Psoas muscle (tissue), 8 donors: ENCODE measurements around the gene AKAP7. TPM values are rescaled to one million over a fixed set of nuclear protein-coding genes. Genes with fewer than 3 reads are reported as not detected.

ENCODE experiments used
- ATAC-seq, 4 donors: fragments of 200-7000 bp; cut with Tn5 transposase; one replicate each; pipeline ENCODE4 v1.9.1; 2020; ENCODE audit warnings: moderate library complexity in 3 of 4, mild to moderate bottlenecking in 2 of 4
- DNase-seq, 2 donors: peaks; one replicate each; pipeline ENCODE4 v3.0.0-alpha.2; 2020
- H3K27ac ChIP-seq: fragments of 200-600 bp; one replicate; pipeline ENCODE4 v1.8.0; 2022
- H3K27me3 ChIP-seq, 3 donors: fragments of 200-600 bp in 1 of 3; one replicate each; pipeline versions ENCODE4 v1.6.1 to v1.8.0; 2013 to 2022; ENCODE audit warnings: low read length in 2 of 3, mild to moderate bottlenecking in 2 of 3, moderate library complexity in 1 of 3; ENCODE audit not compliant: insufficient read depth in 3 of 3
- H3K36me3 ChIP-seq, 2 donors: fragments of 200-600 bp in 1 of 2; one replicate each; pipeline versions ENCODE4 v1.6.1 to v1.8.0; 2013 to 2022; ENCODE audit warnings: low read depth in 1 of 2, mild to moderate bottlenecking in 1 of 2, moderate library complexity in 1 of 2; ENCODE audit not compliant: insufficient read depth in 1 of 2
- H3K4me1 ChIP-seq: fragments of 200-600 bp; one replicate; pipeline ENCODE4 v1.8.0; 2022
- H3K4me3 ChIP-seq: fragments of 200-600 bp; one replicate; pipeline ENCODE4 v1.8.0; 2022; ENCODE audit warnings: mild to moderate bottlenecking
- H3K9me3 ChIP-seq: fragments of 200-600 bp; one replicate; pipeline ENCODE4 v1.8.0; 2022
- WGBS, 3 donors: extraction: QIAGEN DNeasy Blood & Tissue Kit; methylation state at CpG; one replicate each; pipeline versions ENCODE4 v1.1.6 to v1.1.7; 2013; 5-methylcytosine and 5-hydroxymethylcytosine counted together
- intact Hi-C, 2 donors: fragments of 100-400 bp; cut with DNase I; formaldehyde crosslinking; loops; one replicate each; pipeline versions ENCODE4 v1.11.0 to v1.14.2; 2022
- polyA plus RNA-seq, 3 donors: library from polyadenylated mRNA; stranded (reverse); fragments of 200-250 nt; gene quantifications; one replicate each; pipeline ENCODE4 v1.2.3, GENCODE V29; 2013
- total RNA-seq, 4 donors: library from RNA; stranded (reverse); fragmentation: NEBNext Ultra II Directional in 2 of 4; extraction: Animal tissue kit (Norgen Biotek cat#: 25700) in 2 of 4; gene quantifications; one replicate each; pipeline versions ENCODE4 v1.2.1 to v1.2.4, GENCODE V29; 2021 to 2023
- TF ChIP-seq, protein P1 (sequence below): fragments of 200-600 bp; IDR thresholded peaks from one replicate; pipeline ENCODE4 v1.8.0; 2022; ENCODE audit warnings: antibody characterized with exemption
- donor health status: healthy with polysubstance abuse.
- donor health status: DM: no; HTN: no; CAD: no; lungs with moderate emphysema.
- donor health status: Bipolar disorder and iron deficiency.
- donor health status: healthy.
- donor health status: DM: yes; HTN: yes; CAD: no.
- donor health status: DM: no; HTN: no; CAD: no.
- donor health status: DM: no; HTN: no; CAD: no.
- donor health status: DM: yes; HTN: yes; CAD: no.

AKAP7 gene
- total and polyA plus RNA-seq, 7 donors: 1.3 to 11.5 (median 9.8) TPM

DNA sequence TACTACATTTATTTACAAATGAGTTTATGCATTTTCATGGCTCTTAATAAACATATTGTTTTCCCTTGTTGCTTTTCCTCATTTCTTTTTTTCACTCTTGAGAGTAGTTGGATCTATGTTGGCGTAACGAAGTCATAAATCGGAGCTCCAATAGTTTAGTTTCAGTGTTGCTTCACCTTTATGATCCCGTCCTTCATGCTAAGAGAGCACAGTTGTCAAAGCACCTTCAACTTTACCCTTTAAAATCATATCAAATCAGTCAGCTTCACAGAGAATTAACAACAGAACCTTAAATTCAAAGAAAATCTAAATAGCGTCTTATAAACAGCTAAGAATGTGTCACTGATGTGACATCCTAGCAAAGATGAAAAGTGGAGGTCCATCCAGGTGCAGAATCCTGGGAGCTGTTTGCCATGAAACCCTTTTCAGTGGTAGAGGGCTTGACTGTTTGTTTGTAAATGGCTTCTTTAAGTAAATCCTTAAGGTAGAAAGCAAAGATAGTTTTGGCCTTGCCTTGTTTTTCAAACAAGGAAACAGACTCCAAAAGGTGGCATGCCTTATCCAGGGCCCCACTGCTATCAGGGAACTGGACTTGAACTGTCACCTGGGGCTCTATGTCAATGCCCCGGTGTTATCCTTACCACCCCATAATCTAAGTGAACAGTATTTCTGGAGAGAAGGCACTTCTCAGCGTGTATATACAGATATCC is 148.4 kb downstream of the AKAP7 start:
- ATAC-seq (no peak), DNase-seq (no peak)
- peaks cover 0 to 10% of the 10 kb centered on the region in 2 donors for H3K36me3 ChIP-seq
- whole genome bisulfite sequencing, 3 donors: 93 to 95% (median 94%) methylated on average over 7 of the region's 7 CpGs
- no peak overlapping the region for H3K4me3 ChIP-seq
- no peaks in the 10 kb centered on the region for H3K9me3 ChIP-seq
- no peaks in the 10 kb centered on the region for H3K27me3 ChIP-seq
- intact Hi-C loops: no loop called here
- H3K27ac ChIP-seq: no peak overlapping the region
- H3K4me1 ChIP-seq: no peaks in the 10 kb centered on the region
- TF ChIP-seq, protein P1, sequence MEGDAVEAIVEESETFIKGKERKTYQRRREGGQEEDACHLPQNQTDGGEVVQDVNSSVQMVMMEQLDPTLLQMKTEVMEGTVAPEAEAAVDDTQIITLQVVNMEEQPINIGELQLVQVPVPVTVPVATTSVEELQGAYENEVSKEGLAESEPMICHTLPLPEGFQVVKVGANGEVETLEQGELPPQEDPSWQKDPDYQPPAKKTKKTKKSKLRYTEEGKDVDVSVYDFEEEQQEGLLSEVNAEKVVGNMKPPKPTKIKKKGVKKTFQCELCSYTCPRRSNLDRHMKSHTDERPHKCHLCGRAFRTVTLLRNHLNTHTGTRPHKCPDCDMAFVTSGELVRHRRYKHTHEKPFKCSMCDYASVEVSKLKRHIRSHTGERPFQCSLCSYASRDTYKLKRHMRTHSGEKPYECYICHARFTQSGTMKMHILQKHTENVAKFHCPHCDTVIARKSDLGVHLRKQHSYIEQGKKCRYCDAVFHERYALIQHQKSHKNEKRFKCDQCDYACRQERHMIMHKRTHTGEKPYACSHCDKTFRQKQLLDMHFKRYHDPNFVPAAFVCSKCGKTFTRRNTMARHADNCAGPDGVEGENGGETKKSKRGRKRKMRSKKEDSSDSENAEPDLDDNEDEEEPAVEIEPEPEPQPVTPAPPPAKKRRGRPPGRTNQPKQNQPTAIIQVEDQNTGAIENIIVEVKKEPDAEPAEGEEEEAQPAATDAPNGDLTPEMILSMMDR: no peak

DNA sequence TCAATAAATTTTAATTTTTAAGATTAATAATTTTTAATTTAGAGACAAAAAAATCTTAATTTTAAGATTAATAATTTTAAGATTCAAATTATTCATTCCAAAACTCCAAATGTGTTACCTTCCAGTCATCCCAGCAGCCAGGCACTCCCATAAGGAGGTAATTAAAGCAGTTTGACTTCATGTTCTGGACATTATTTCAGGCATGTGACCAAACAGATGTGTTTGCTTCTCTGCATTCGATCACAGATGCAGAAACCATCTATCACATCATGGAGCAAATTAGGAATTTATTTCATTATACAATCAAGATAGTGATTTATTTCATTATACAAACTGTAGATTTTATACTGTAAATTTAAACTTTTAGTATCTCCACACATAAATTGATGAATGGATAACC is 150.3 kb downstream of the AKAP7 start:
- no peak for DNase-seq
- H3K9me3 ChIP-seq: no peaks in the 10 kb centered on the region
- WGBS, 3 donors: 31 to 34% (median 32%) methylated on average over 1 of the region's 1 CpG
- no peaks in the 10 kb centered on the region for H3K27me3 ChIP-seq
- H3K36me3 ChIP-seq: peaks cover 0 to 10% of the 10 kb centered on the region in 2 donors
- TF ChIP-seq, protein P1: no peak
- H3K4me1 ChIP-seq: no peaks in the 10 kb centered on the region
- intact Hi-C loops: no loop called here
- no peak for ATAC-seq
- no peak overlapping the region for H3K27ac ChIP-seq
- no peak overlapping the region for H3K4me3 ChIP-seq

DNA sequence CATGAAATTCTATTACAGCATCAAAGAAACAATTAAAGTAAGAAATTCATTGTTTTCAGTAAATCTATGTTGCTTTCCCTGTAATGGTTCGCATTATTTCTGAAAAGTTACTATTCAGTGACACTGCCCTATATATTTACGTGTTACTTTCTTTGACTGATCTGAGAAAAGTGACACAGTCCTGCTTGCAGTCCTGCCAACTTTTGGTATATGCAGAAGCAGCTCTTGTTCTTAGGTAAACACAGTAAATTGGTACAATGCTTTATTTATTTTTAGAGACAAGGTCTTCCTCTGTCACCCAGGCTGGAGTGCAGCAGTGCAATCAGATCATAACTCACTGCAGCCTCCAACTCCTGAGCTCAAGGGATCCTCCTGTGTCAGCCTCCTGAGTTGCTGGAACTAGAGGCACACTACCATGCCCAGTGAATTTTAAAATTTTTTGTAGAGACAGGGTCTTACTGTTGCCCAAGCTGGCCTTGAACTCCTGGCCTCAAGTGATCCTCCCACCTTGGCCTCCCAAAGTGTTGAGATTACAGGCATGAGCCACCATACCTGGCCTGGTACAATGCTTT is 151.3 kb downstream of the AKAP7 start:
- intact Hi-C loops: no loop called here
- no peak for DNase-seq

DNA sequence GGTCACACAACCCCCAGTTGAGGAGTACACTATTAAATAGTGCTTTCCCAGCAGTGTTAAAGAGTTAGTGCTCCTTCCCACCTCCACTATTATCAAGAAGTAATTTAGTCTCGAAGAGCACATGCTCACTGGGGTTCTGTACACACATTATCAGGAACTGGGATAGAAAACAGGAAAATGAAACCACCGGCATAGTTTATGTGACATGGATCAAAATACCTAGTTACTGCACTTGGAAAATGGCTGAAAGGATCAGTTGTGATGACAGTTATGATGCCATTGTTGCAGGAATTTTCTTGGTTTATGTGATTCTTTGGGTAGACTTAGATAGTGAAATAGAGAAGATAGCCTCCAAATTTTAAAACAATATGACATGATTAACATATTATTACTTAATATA is 152.9 kb downstream of the AKAP7 start:
- no peak overlapping the region for H3K27ac ChIP-seq
- WGBS, 3 donors: 78 to 81% (median 80%) methylated on average over 2 of the region's 2 CpGs
- TF ChIP-seq, protein P1: no peak
- no peak for DNase-seq
- no peak for ATAC-seq
- peaks cover 0 to 7% of the 10 kb centered on the region in 2 donors for H3K36me3 ChIP-seq
- H3K27me3 ChIP-seq: no peaks in the 10 kb centered on the region
- intact Hi-C loops: no loop called here
- H3K4me3 ChIP-seq: no peak overlapping the region
- no peaks in the 10 kb centered on the region for H3K9me3 ChIP-seq
- no peaks in the 10 kb centered on the region for H3K4me1 ChIP-seq

More for the DNA sequence above, 151.3 kb downstream of the AKAP7 start:
- Histone ChIP-seq H3K27me3 (no peaks in the 10 kb centered on the region), H3K4me1 (no peaks in the 10 kb centered on the region), H3K9me3 (no peaks in the 10 kb centered on the region), H3K27ac (no peak overlapping the region), H3K36me3 (peaks cover 0 to 10% of the 10 kb centered on the region in 2 donors), H3K4me3 (no peak overlapping the region)
- TF ChIP-seq, protein P1: no peak
- ATAC-seq: no peak
- WGBS, 3 donors: 96 to 97% (median 97%) methylated on average over 2 of the region's 2 CpGs
